NCI-H2196 treated with DMSO at 0.1 percent for 48 hours (cell line): ENCODE measurements around the gene GLIPR2.
"Not testable (repeated sequence)": the region's sequence is repeated elsewhere in the genome, so short reads cannot be mapped to it uniquely, and the experiment has no call there.

Experiments
- DNase-seq: peaks from one replicate; lab custom pipeline; 2025; ENCODE audit not compliant: unreplicated experiment; lab: John Stamatoyannopoulos, UW

GLIPR2 gene

GRCh38 chr9:36163049-36163785 is 26.7 kb downstream of the GLIPR2 start:
- no peak for DNase-seq

GRCh38 chr9:36163786-36164170 is 27.2 kb downstream of the GLIPR2 start:
- DNase-seq: no peak

- no peak for DNase-seq
These were observed 27.8 kb downstream of the GLIPR2 start for GRCh38 chr9:36164372-36164771.

GRCh38 chr9:36164989-36165388 is 28.5 kb downstream of the GLIPR2 start:
- no peak for DNase-seq

- DNase-seq: no peak
These were observed 29.3 kb downstream of the GLIPR2 start for GRCh38 chr9:36165826-36166167.

GRCh38 chr9:36166168-36166927 is 29.8 kb downstream of the GLIPR2 start:
- DNase-seq: peak; percentile 57

GRCh38 chr9:36169166-36169565 is 32.6 kb downstream of the GLIPR2 start, which contains the start of gene CCIN:
Gene CCIN, plus strand, starts transcription at chr9:36169388. Its CDS starts 115 bp downstream, at chr9:36169503.
- DNase-seq: no peak

GRCh38 chr9:36169708-36170107 is 33.2 kb downstream of the GLIPR2 start:
- DNase-seq: no peak

GRCh38 chr9:36170531-36170930 is 34.0 kb downstream of the GLIPR2 start:
- DNase-seq: no peak

GRCh38 chr9:36173861-36174260 is 37.3 kb downstream of the GLIPR2 start:
- no peak for DNase-seq

- DNase-seq: no peak
These were observed 37.7 kb downstream of the GLIPR2 start for GRCh38 chr9:36174271-36174670.

GRCh38 chr9:36174731-36175130 is 38.2 kb downstream of the GLIPR2 start:
- no peak for DNase-seq

- DNase-seq: not testable (repeated sequence)
These were observed 38.7 kb downstream of the GLIPR2 start for GRCh38 chr9:36175209-36175608.

- not testable (repeated sequence) for DNase-seq
These were observed 40.0 kb downstream of the GLIPR2 start for GRCh38 chr9:36176496-36176895.

GRCh38 chr9:36177571-36177970 is 41.0 kb downstream of the GLIPR2 start:
- DNase-seq: no peak

- not testable (repeated sequence) for DNase-seq
These were observed 43.7 kb downstream of the GLIPR2 start for GRCh38 chr9:36180243-36180642.

GRCh38 chr9:36187414-36187813 is 50.9 kb downstream of the GLIPR2 start:
- DNase-seq: no peak

GRCh38 chr9:36188212-36188611 is 51.7 kb downstream of the GLIPR2 start:
- DNase-seq: no peak

GRCh38 chr9:36189976-36190375 is 53.4 kb downstream of the GLIPR2 start:
- DNase-seq: no peak

GRCh38 chr9:36190388-36191289 is 54.1 kb downstream of the GLIPR2 start, which contains the start of gene CLTA:
Gene CLTA, plus strand, starts transcription at chr9:36190921. Its CDS starts 136 bp downstream, at chr9:36191057.
- peak; percentile 97 for DNase-seq

- DNase-seq: no peak
These were observed 54.7 kb downstream of the GLIPR2 start for GRCh38 chr9:36191290-36191645.
